ENCODE measurements around the gene MUS81. TPM values are rescaled to one million over a fixed set of nuclear protein-coding genes. Genes with fewer than 3 reads are reported as not detected.

Gene MUS81
- total and polyA plus RNA-seq, 9 of the 15 experiments (the other 6 are each of a cell fraction or from before 2014, with no cell fraction given): 13.4 to 118 (median 53.7) TPM

- Histone ChIP-seq H3K9ac (ENCODE audit: insufficient read depth in 1 of 2, low read depth in 2 of 2, low read length in 2 of 2) (peak overlapping the region in 1 of 2 experiments; percentile 73; a peak in 1 of 4 replicates), H2AFZ (ENCODE audit: low read depth, low read length) (no peak overlapping the region), H3K36me3 (ENCODE audit: control insufficient read depth, insufficient read depth, low read length) (peaks cover 70% of the 10 kb centered on the region), H3K4me3 (no peak overlapping the region), H3K27ac (ENCODE audit: extremely low read depth, low read depth, low read length) (peak overlapping the region; percentile 36; the same call in 2 of the 3 replicates), H3K9me1 (ENCODE audit: control insufficient read depth, insufficient read depth, low read length) (no peaks in the 10 kb centered on the region), H4K20me1 (replicated peaks; ENCODE audit: control insufficient read depth, insufficient read depth, low read length) (peaks cover 33% of the 10 kb centered on the region), H3K4me2 (ENCODE audit: insufficient read depth, low read length) (no peak overlapping the region), H3K4me1 (replicated peaks in 1 of 2; ENCODE audit: control insufficient read depth in 2 of 2, insufficient read depth in 2 of 2, low read length in 2 of 2) (peaks cover 45 to 69% of the 10 kb centered on the region in 2 experiments), H3K27me3 (ENCODE audit: control insufficient read depth in 2 of 2, insufficient read depth in 2 of 2, low read length in 2 of 2) (no peaks in the 10 kb centered on the region), H3K9me3 (replicated peaks; ENCODE audit: control insufficient read depth, insufficient read depth, low read depth, low read length) (no peaks in the 10 kb centered on the region), H3K79me2 (ENCODE audit: control insufficient read depth, insufficient read depth, low read length) (peaks cover 77% of the 10 kb centered on the region)
- no peak for DNase-seq (ENCODE audit: extremely low read depth in 1 of 4, low spot score in 3 of 4)
- WGBS (ENCODE audit: insufficient coverage, low coverage, missing lambda C conversion rate): 85% methylated on average over 3 of the region's 4 CpGs
- FAIRE-seq: no peak
- no TSS peak for BruUV-seq (replicated peaks)
- intact Hi-C loops (cut with micrococcal nuclease): no loop called here
- POLR2A ChIA-PET: interaction anchor here (1.0 to 8.0 kb wide), 6 partner anchors 7 to 65 kb away, joined by 4 to 136 read pairs (median 8); partner anchors contain the start of genes CCDC85B and FIBP
- CTCF ChIA-PET (ENCODE audit: low intra/inter-chr PET ratio): no interaction called here
- in situ Hi-C loops (cut with MboI): no loop called here
- no peak for ATAC-seq
- no peak for TF ChIP-seq WHSC1 (IDR thresholded peaks at IDR 0.05; ENCODE audit: low read length)
- no peak for TF ChIP-seq MLLT1 (IDR thresholded peaks at IDR 0.05)
- TF ChIP-seq CUX1 (CRISPR knock-in tag; IDR thresholded peaks at IDR 0.05): no peak
- TF ChIP-seq ADNP (tag; IDR thresholded peaks at IDR 0.05): no peak
- no peak for TF ChIP-seq POLR2G (IDR thresholded peaks at IDR 0.05; ENCODE audit: low read depth, low read length)
- TF ChIP-seq SMARCA5 (IDR thresholded peaks at IDR 0.05): peak; percentile 68; the same call in 1 of the 2 replicates
- TF ChIP-seq BCOR (IDR thresholded peaks at IDR 0.05): peak; percentile 55; the same call in 1 of the 2 replicates
- no peak for TF ChIP-seq ZBTB33 (CRISPR knock-in tag; IDR thresholded peaks at IDR 0.05)
- no peak for TF ChIP-seq NRF1 (conservative IDR thresholded peaks at IDR 0.05 in 1 of 2, IDR thresholded peaks at IDR 0.05 in 1 of 2)
- no peak for TF ChIP-seq CLOCK (CRISPR knock-in tag; IDR thresholded peaks at IDR 0.05; ENCODE audit: borderline replicate concordance)
Measured at GRCh38 chr11:65897020-65897471, 36.8 kb downstream of the MUS81 start.
